DOHH2 (cell line): ENCODE results near the gene PDHX.

Experiments used
- H3F3A ChIP-seq: fragments of 200-600 bp; sonication (generic), shearing (Covaris generic); 2 replicates; pipeline ENCODE4 v1.6.0; 2016; ENCODE audit warnings: antibody characterized with exemption, mild to moderate bottlenecking; ENCODE audit not compliant: control insufficient read depth, insufficient read depth
- H3K27ac ChIP-seq: fragments of 200-600 bp; sonication (generic); 2 replicates; pipeline ENCODE4 v1.5.1; 2014; ENCODE audit warnings: low read depth, mild to moderate bottlenecking, low read length, moderate library complexity
- H3K27me3 ChIP-seq: fragments of 200-600 bp; sonication (generic); 2 replicates; pipeline ENCODE4 v1.6.1; 2014; ENCODE audit warnings: mild to moderate bottlenecking, low read length, mixed read lengths; ENCODE audit not compliant: control insufficient read depth
- H3K36me3 ChIP-seq: fragments of 200-600 bp; sonication (generic); 2 replicates; pipeline ENCODE4 v1.6.1; 2014; ENCODE audit warnings: mild to moderate bottlenecking, low read length, moderate library complexity, mixed read lengths; ENCODE audit not compliant: control insufficient read depth
- H3K4me1 ChIP-seq: fragments of 200-600 bp; sonication (generic); 2 replicates; pipeline ENCODE4 v1.6.1; 2014; ENCODE audit warnings: mild to moderate bottlenecking, low read length, mixed read lengths; ENCODE audit not compliant: control insufficient read depth
- H3K4me2 ChIP-seq: fragments of 200-600 bp; sonication (generic); 2 replicates; pipeline ENCODE4 v1.6.0; 2014; ENCODE audit warnings: mild to moderate bottlenecking, low read length, moderate library complexity
- H3K4me3 ChIP-seq: fragments of 200-600 bp; sonication (generic); 2 replicates; pipeline ENCODE4 v1.5.1; 2014; ENCODE audit warnings: mild to moderate bottlenecking, low read length, mixed read lengths
- H3K79me2 ChIP-seq: fragments of 200-600 bp; sonication (generic); 2 replicates; pipeline ENCODE4 v1.6.1; 2014; ENCODE audit warnings: mild to moderate bottlenecking, low read length, mixed read lengths; ENCODE audit not compliant: control insufficient read depth
- H3K9me2 ChIP-seq: fragments of 200-600 bp; sonication (generic); replicated peaks from 2 replicates; pipeline ENCODE4 v1.6.1; 2014; ENCODE audit warnings: mild to moderate bottlenecking, low read length, mixed read lengths; ENCODE audit not compliant: control insufficient read depth
- H3K9me3 ChIP-seq: fragments of 200-600 bp; sonication (generic); 2 replicates; pipeline ENCODE4 v1.6.1; 2014; ENCODE audit warnings: antibody characterized with exemption, low read length, mixed read lengths; ENCODE audit not compliant: control insufficient read depth, insufficient read depth
- H4K20me1 ChIP-seq: fragments of 200-600 bp; sonication (generic); 2 replicates; pipeline ENCODE4 v1.6.0; 2014; ENCODE audit warnings: low read depth, mild to moderate bottlenecking, antibody characterized with exemption, low read length, moderate library complexity; ENCODE audit not compliant: control insufficient read depth, insufficient read depth
- EZH2phosphoT487 ChIP-seq: fragments of 200-600 bp; sonication (generic); IDR thresholded peaks from 2 replicates; pipeline ENCODE4 v1.6.1; 2017; ENCODE audit warnings: borderline replicate concordance, mild to moderate bottlenecking, antibody characterized with exemption, low read length, moderate library complexity, mixed read lengths
- TF ChIP-seq, protein P1 (sequence below): fragments of 200-600 bp; sonication (generic); IDR thresholded peaks from one replicate; pipeline ENCODE4 v1.5.1; 2014; ENCODE audit warnings: antibody characterized with exemption, mild to moderate bottlenecking, low read depth, low read length; ENCODE audit not compliant: poor library complexity, severe bottlenecking

The PDHX gene

DNA sequence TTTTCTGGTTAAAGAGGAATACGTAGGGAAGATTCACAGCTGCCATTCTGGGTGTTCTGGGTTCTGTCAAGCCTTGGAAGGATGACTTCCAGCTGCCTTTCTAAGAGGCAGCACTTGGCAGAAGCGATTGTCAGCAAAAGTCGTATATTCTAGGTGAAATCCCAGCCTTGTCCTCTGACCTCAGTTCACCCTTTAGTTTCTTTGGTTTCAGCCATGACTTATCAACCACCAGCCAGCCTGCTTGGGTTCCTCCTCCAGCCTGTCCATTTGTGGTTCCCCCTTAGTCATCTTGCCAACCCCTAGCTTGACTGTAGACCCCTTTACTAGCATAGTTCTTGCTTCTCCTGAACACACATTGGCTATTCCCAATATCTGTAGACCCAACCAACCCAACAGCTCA lies 120.2 kb downstream of the PDHX start:
- Histone ChIP-seq H3K4me3 (no peak overlapping the region), H3K4me2 (no peak overlapping the region), H3K36me3 (no peaks in the 10 kb centered on the region), H3K9me3 (no peaks in the 10 kb centered on the region), H3F3A (no peaks in the 10 kb centered on the region), H4K20me1 (no peaks in the 10 kb centered on the region), H3K9me2 (no peaks in the 10 kb centered on the region), H3K79me2 (no peaks in the 10 kb centered on the region), H3K27me3 (peaks cover 11% of the 10 kb centered on the region), H3K4me1 (peaks cover 24% of the 10 kb centered on the region), H3K27ac (no peak overlapping the region)
- no peak for TF ChIP-seq EZH2phosphoT487
- TF ChIP-seq, protein P1, sequence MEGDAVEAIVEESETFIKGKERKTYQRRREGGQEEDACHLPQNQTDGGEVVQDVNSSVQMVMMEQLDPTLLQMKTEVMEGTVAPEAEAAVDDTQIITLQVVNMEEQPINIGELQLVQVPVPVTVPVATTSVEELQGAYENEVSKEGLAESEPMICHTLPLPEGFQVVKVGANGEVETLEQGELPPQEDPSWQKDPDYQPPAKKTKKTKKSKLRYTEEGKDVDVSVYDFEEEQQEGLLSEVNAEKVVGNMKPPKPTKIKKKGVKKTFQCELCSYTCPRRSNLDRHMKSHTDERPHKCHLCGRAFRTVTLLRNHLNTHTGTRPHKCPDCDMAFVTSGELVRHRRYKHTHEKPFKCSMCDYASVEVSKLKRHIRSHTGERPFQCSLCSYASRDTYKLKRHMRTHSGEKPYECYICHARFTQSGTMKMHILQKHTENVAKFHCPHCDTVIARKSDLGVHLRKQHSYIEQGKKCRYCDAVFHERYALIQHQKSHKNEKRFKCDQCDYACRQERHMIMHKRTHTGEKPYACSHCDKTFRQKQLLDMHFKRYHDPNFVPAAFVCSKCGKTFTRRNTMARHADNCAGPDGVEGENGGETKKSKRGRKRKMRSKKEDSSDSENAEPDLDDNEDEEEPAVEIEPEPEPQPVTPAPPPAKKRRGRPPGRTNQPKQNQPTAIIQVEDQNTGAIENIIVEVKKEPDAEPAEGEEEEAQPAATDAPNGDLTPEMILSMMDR: no peak

DNA sequence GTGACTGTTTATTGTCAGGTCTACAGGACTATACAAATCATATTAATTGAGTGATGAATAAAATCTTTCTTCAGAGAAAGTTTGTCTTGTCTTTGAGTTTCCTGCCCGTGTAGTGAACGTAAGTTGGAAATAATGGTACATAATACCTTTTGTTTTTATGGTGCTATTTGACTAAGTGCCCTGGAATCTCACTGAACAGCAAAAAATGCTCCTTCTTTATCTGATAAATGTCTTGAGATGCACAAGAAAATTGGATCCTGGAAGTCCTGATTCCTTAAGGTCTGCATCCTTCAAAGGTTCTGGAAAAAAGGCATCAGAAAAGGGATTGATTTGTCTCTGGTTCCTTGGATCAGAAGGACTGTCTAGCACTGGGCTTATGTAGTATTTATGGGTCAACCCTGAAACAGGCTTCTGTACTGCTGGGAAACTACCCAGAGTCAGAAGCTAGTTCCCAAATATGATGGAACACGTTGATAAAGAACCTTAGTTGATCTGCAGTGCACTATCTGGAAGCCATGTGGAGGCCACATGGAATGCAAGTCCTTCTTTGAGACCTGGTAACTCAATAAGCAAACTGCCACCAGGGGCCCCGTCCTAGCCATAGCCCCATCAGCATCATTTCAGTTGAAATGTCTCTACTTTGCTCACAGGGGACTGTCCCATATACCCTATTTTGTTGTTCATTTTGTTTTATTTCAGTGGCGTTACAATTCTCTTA lies 122.0 kb downstream of the PDHX start:
- Histone ChIP-seq H3K4me1 (peaks cover 24% of the 10 kb centered on the region), H3K79me2 (no peaks in the 10 kb centered on the region), H3F3A (no peaks in the 10 kb centered on the region), H3K36me3 (no peaks in the 10 kb centered on the region), H3K27me3 (peaks cover 11% of the 10 kb centered on the region), H3K4me2 (no peak overlapping the region), H3K9me3 (no peaks in the 10 kb centered on the region), H4K20me1 (no peaks in the 10 kb centered on the region), H3K27ac (no peak overlapping the region), H3K4me3 (no peak overlapping the region), H3K9me2 (no peaks in the 10 kb centered on the region)
- TF ChIP-seq, protein P1: no peak
- TF ChIP-seq EZH2phosphoT487: no peak

DNA sequence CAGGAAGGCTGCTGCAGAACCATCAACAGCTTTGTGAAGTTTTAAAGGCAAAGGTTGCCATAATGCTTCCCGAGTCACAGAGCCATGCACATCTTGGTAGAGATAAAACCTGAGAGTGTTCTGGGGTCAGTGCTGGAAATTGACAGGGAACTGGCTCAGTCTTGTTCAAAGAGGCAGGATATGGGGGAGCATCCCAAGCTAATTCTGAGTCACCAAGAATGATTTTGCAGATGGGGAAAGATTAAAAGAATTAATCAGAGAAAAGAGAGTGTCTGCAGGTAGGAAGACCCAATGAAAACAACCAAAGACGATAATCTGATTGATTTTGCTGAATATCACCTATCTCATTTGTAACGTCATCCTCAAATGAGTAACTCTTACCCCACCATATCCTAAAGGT lies 122.7 kb downstream of the PDHX start:
- H3K4me1 ChIP-seq: peaks cover 24% of the 10 kb centered on the region
- H3K36me3 ChIP-seq: no peaks in the 10 kb centered on the region
- no peak for TF ChIP-seq EZH2phosphoT487
- TF ChIP-seq, protein P1: no peak
- H3K4me2 ChIP-seq: no peak overlapping the region
- H4K20me1 ChIP-seq: no peaks in the 10 kb centered on the region
- H3K9me3 ChIP-seq: no peaks in the 10 kb centered on the region
- peaks cover 11% of the 10 kb centered on the region for H3K27me3 ChIP-seq
- H3K27ac ChIP-seq: no peak overlapping the region
- H3K4me3 ChIP-seq: no peak overlapping the region
- no peaks in the 10 kb centered on the region for H3K79me2 ChIP-seq
- no peaks in the 10 kb centered on the region for H3F3A ChIP-seq
- no peaks in the 10 kb centered on the region for H3K9me2 ChIP-seq
